ENCODE results near the gene NSFL1C. TPM values are rescaled to one million over a fixed set of nuclear protein-coding genes. Genes with fewer than 3 reads are reported as not detected.

NSFL1C gene
- total and polyA plus RNA-seq, 5 donors from 2014 or later: 64.0 to 95.8 (median 90.4) TPM

GRCh38 chr20:1463971-1464570 lies 2.6 kb downstream of the NSFL1C start:
- H3K27me3 Mint-ChIP-seq: peaks cover 4% of the 10 kb centered on the region
- Histone ChIP-seq H3K4me1 (ENCODE audit: control insufficient read depth, insufficient read depth, low read length, poor library complexity, severe bottlenecking) (peaks cover 34% of the 10 kb centered on the region), H3K27ac (ENCODE audit: insufficient read depth, low read length, poor library complexity, severe bottlenecking) (no peak overlapping the region), H3K36me3 (ENCODE audit: control insufficient read depth, insufficient read depth, low read length) (peaks cover 45% of the 10 kb centered on the region), H3K27me3 (ENCODE audit: control insufficient read depth, insufficient read depth, low read length) (peaks cover 8% of the 10 kb centered on the region), H3K4me3 (ENCODE audit: low read depth, low read length) (no peak overlapping the region), H3K9me3 (ENCODE audit: control insufficient read depth in 2 of 2, low read length in 2 of 2) (no peaks in the 10 kb centered on the region)
- H3K9me3 Mint-ChIP-seq: no peaks in the 10 kb centered on the region
- peak overlapping the region in 1 of 3 donors; percentile 88 for H3K27ac Mint-ChIP-seq
- peak in 1 of 3 donors; percentile 12 for DNase-seq
- H3K4me3 Mint-ChIP-seq: peak overlapping the region; percentile 23 to 93 (median 87)
- no peak for ATAC-seq (ENCODE audit: low read depth in 2 of 2)
- peaks cover 17% of the 10 kb centered on the region for H3K36me3 Mint-ChIP-seq
- H3K4me1 Mint-ChIP-seq: peaks cover 17 to 66% (median 43%) of the 10 kb centered on the region in 4 donors

GRCh38 chr20:1462834-1463233 lies 3.8 kb downstream of the NSFL1C start:
- Histone ChIP-seq H3K9me3 (ENCODE audit: control insufficient read depth in 2 of 2, low read length in 2 of 2) (no peaks in the 10 kb centered on the region), H3K27me3 (ENCODE audit: control insufficient read depth, insufficient read depth, low read length) (no peaks in the 10 kb centered on the region), H3K4me3 (ENCODE audit: low read depth, low read length) (no peak overlapping the region), H3K4me1 (ENCODE audit: control insufficient read depth, insufficient read depth, low read length, poor library complexity, severe bottlenecking) (peaks cover 34% of the 10 kb centered on the region), H3K27ac (ENCODE audit: insufficient read depth, low read length, poor library complexity, severe bottlenecking) (no peak overlapping the region), H3K36me3 (ENCODE audit: control insufficient read depth, insufficient read depth, low read length) (peaks cover 58% of the 10 kb centered on the region)
- no peak for DNase-seq
- peak overlapping the region in 1 of 4 donors; percentile 93 for H3K4me3 Mint-ChIP-seq
- H3K36me3 Mint-ChIP-seq: peaks cover 24% of the 10 kb centered on the region
- H3K27me3 Mint-ChIP-seq: no peaks in the 10 kb centered on the region
- peaks cover 25 to 65% (median 47%) of the 10 kb centered on the region in 4 donors for H3K4me1 Mint-ChIP-seq
- no peaks in the 10 kb centered on the region for H3K9me3 Mint-ChIP-seq
- no peak for ATAC-seq (ENCODE audit: low read depth in 2 of 2)
- peak overlapping the region in 1 of 3 donors; percentile 17 for H3K27ac Mint-ChIP-seq

- Mint-ChIP-seq H3K4me1 (peaks cover 29 to 57% (median 43%) of the 10 kb centered on the region in 4 donors), H3K27me3 (no peaks in the 10 kb centered on the region), H3K4me3 (peak overlapping the region in 1 of 4 donors; percentile 43), H3K27ac (no peak overlapping the region), H3K36me3 (peaks cover 31% of the 10 kb centered on the region), H3K9me3 (no peaks in the 10 kb centered on the region)
- Histone ChIP-seq H3K27me3 (ENCODE audit: control insufficient read depth, insufficient read depth, low read length) (no peaks in the 10 kb centered on the region), H3K9me3 (ENCODE audit: control insufficient read depth in 2 of 2, low read length in 2 of 2) (no peaks in the 10 kb centered on the region), H3K4me1 (ENCODE audit: control insufficient read depth, insufficient read depth, low read length, poor library complexity, severe bottlenecking) (peaks cover 30% of the 10 kb centered on the region), H3K36me3 (ENCODE audit: control insufficient read depth, insufficient read depth, low read length) (peaks cover 65% of the 10 kb centered on the region), H3K4me3 (ENCODE audit: low read depth, low read length) (no peak overlapping the region), H3K27ac (ENCODE audit: insufficient read depth, low read length, poor library complexity, severe bottlenecking) (no peak overlapping the region)
- no peak for DNase-seq
- ATAC-seq (ENCODE audit: low read depth in 2 of 2): no peak
Measured at GRCh38 chr20:1462001-1462400, 4.6 kb downstream of the NSFL1C start.

- no peak for DNase-seq
- no peaks in the 10 kb centered on the region for H3K9me3 Mint-ChIP-seq
- H3K4me3 Mint-ChIP-seq: no peak overlapping the region
- Histone ChIP-seq H3K9me3 (ENCODE audit: control insufficient read depth in 2 of 2, low read length in 2 of 2) (no peaks in the 10 kb centered on the region), H3K36me3 (ENCODE audit: control insufficient read depth, insufficient read depth, low read length) (peaks cover 79% of the 10 kb centered on the region), H3K27me3 (ENCODE audit: control insufficient read depth, insufficient read depth, low read length) (no peaks in the 10 kb centered on the region), H3K4me3 (ENCODE audit: low read depth, low read length) (no peak overlapping the region), H3K27ac (ENCODE audit: insufficient read depth, low read length, poor library complexity, severe bottlenecking) (no peak overlapping the region), H3K4me1 (ENCODE audit: control insufficient read depth, insufficient read depth, low read length, poor library complexity, severe bottlenecking) (peaks cover 19% of the 10 kb centered on the region)
- peaks cover 21 to 47% (median 36%) of the 10 kb centered on the region in 4 donors for H3K4me1 Mint-ChIP-seq
- H3K27ac Mint-ChIP-seq: no peak overlapping the region
- no peak for ATAC-seq (ENCODE audit: low read depth in 2 of 2)
- H3K36me3 Mint-ChIP-seq: peaks cover 33% of the 10 kb centered on the region
- no peaks in the 10 kb centered on the region for H3K27me3 Mint-ChIP-seq
Measured at GRCh38 chr20:1460275-1460674, 6.4 kb downstream of the NSFL1C start.

- Mint-ChIP-seq H3K9me3 (no peaks in the 10 kb centered on the region), H3K4me3 (no peak overlapping the region)
- peaks cover 90% of the 10 kb centered on the region for H3K36me3 ChIP-seq (ENCODE audit: control insufficient read depth, insufficient read depth, low read length)
Measured at GRCh38 chr20:1457992-1458391, 8.7 kb downstream of the NSFL1C start.

GRCh38 chr20:1456300-1456699 lies 10.3 kb downstream of the NSFL1C start:
- Histone ChIP-seq H3K36me3 (ENCODE audit: control insufficient read depth, insufficient read depth, low read length) (peaks cover 93% of the 10 kb centered on the region), H3K27me3 (ENCODE audit: control insufficient read depth, insufficient read depth, low read length) (no peaks in the 10 kb centered on the region), H3K27ac (ENCODE audit: insufficient read depth, low read length, poor library complexity, severe bottlenecking) (no peak overlapping the region), H3K4me3 (ENCODE audit: low read depth, low read length) (no peak overlapping the region), H3K4me1 (ENCODE audit: control insufficient read depth, insufficient read depth, low read length, poor library complexity, severe bottlenecking) (no peaks in the 10 kb centered on the region), H3K9me3 (ENCODE audit: control insufficient read depth in 2 of 2, low read length in 2 of 2) (no peaks in the 10 kb centered on the region)
- ATAC-seq (ENCODE audit: low read depth in 2 of 2) (no peak), DNase-seq (no peak)
- no peaks in the 10 kb centered on the region for H3K9me3 Mint-ChIP-seq
- H3K27ac Mint-ChIP-seq: no peak overlapping the region
- peaks cover 10 to 19% (median 14%) of the 10 kb centered on the region in 4 donors for H3K4me1 Mint-ChIP-seq
- peaks cover 64% of the 10 kb centered on the region for H3K36me3 Mint-ChIP-seq
- H3K4me3 Mint-ChIP-seq: no peak overlapping the region
- no peaks in the 10 kb centered on the region for H3K27me3 Mint-ChIP-seq

More at GRCh38 chr20:1457992-1458391, 8.7 kb downstream of the NSFL1C start:
- Mint-ChIP-seq H3K4me1 (peaks cover 13 to 24% (median 17%) of the 10 kb centered on the region in 4 donors), H3K36me3 (peaks cover 50% of the 10 kb centered on the region), H3K27me3 (no peaks in the 10 kb centered on the region), H3K27ac (peak overlapping the region in 1 of 3 donors; percentile 26)
- Histone ChIP-seq H3K9me3 (ENCODE audit: control insufficient read depth in 2 of 2, low read length in 2 of 2) (no peaks in the 10 kb centered on the region), H3K27ac (ENCODE audit: insufficient read depth, low read length, poor library complexity, severe bottlenecking) (no peak overlapping the region), H3K4me1 (ENCODE audit: control insufficient read depth, insufficient read depth, low read length, poor library complexity, severe bottlenecking) (peaks cover 2% of the 10 kb centered on the region), H3K27me3 (ENCODE audit: control insufficient read depth, insufficient read depth, low read length) (no peaks in the 10 kb centered on the region), H3K4me3 (ENCODE audit: low read depth, low read length) (no peak overlapping the region)
- ATAC-seq (ENCODE audit: low read depth in 2 of 2): no peak
- no peak for DNase-seq

GRCh38 chr20:1450926-1451491 lies 15.6 kb downstream of the NSFL1C start:
- Mint-ChIP-seq H3K36me3 (peaks cover 66% of the 10 kb centered on the region), H3K4me3 (no peak overlapping the region), H3K27me3 (no peaks in the 10 kb centered on the region), H3K9me3 (no peaks in the 10 kb centered on the region), H3K4me1 (peaks cover 0 to 5% (median 0%) of the 10 kb centered on the region in 4 donors), H3K27ac (peak overlapping the region in 2 of 3 donors; percentile 31 to 39)
- Histone ChIP-seq H3K9me3 (ENCODE audit: control insufficient read depth in 2 of 2, low read length in 2 of 2) (no peaks in the 10 kb centered on the region), H3K4me1 (ENCODE audit: control insufficient read depth, insufficient read depth, low read length, poor library complexity, severe bottlenecking) (no peaks in the 10 kb centered on the region), H3K4me3 (ENCODE audit: low read depth, low read length) (no peak overlapping the region), H3K36me3 (ENCODE audit: control insufficient read depth, insufficient read depth, low read length) (peaks cover 94% of the 10 kb centered on the region), H3K27me3 (ENCODE audit: control insufficient read depth, insufficient read depth, low read length) (no peaks in the 10 kb centered on the region), H3K27ac (ENCODE audit: insufficient read depth, low read length, poor library complexity, severe bottlenecking) (no peak overlapping the region)
- DNase-seq (no peak), ATAC-seq (ENCODE audit: low read depth in 2 of 2) (no peak)

- Mint-ChIP-seq H3K27me3 (no peaks in the 10 kb centered on the region), H3K4me1 (peaks cover 0 to 5% (median 0%) of the 10 kb centered on the region in 4 donors), H3K4me3 (no peak overlapping the region), H3K9me3 (no peaks in the 10 kb centered on the region), H3K36me3 (peaks cover 67% of the 10 kb centered on the region), H3K27ac (no peak overlapping the region)
- Histone ChIP-seq H3K36me3 (ENCODE audit: control insufficient read depth, insufficient read depth, low read length) (peaks cover 95% of the 10 kb centered on the region), H3K9me3 (ENCODE audit: control insufficient read depth in 2 of 2, low read length in 2 of 2) (no peaks in the 10 kb centered on the region), H3K27me3 (ENCODE audit: control insufficient read depth, insufficient read depth, low read length) (no peaks in the 10 kb centered on the region), H3K4me1 (ENCODE audit: control insufficient read depth, insufficient read depth, low read length, poor library complexity, severe bottlenecking) (no peaks in the 10 kb centered on the region), H3K27ac (ENCODE audit: insufficient read depth, low read length, poor library complexity, severe bottlenecking) (no peak overlapping the region), H3K4me3 (ENCODE audit: low read depth, low read length) (no peak overlapping the region)
- ATAC-seq (ENCODE audit: low read depth in 2 of 2) (no peak), DNase-seq (no peak)
Measured at GRCh38 chr20:1449370-1449769, 17.3 kb downstream of the NSFL1C start.
